ENCODE data around the gene MRTFA. TPM values are rescaled to one million over a fixed set of nuclear protein-coding genes. Genes with fewer than 3 reads are reported as not detected.

MRTFA gene
- total RNA-seq, 2 donors from 2014 or later, result 71.8 to 129 TPM

DNA sequence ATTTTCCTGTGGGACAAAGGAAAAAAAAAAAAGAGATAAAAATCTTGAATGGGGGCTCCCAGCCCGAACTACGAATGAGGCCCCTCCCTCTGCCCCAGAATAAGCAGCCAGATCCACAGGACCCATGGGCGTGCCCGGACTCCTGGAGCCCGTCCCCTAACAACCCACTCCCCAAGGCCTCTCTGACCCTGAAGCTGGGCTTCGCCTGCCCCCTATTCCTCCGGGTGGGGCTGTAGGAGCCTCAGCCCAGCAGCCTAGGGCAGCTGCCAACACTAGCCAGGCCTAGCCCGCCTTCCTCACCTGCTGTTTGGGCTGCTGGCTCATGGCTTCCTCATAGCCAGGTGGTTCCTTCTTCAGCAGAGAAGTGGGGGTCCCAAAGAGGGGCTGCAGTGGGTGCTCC is 219.5 kb downstream of the MRTFA start:
- Histone ChIP-seq H3K36me3 (peaks cover 59% of the 10 kb centered on the region), H3K4me1 (ENCODE audit: control insufficient read depth in 1 of 2, low read depth in 2 of 2) (peaks cover 0 to 5% of the 10 kb centered on the region in 2 donors), H3K9me3 (no peaks in the 10 kb centered on the region), H3K27ac (no peak overlapping the region), H3K27me3 (replicated peaks; ENCODE audit: insufficient read depth) (no peaks in the 10 kb centered on the region), H3K4me3 (no peak overlapping the region)
- DNase-seq (ENCODE audit: low spot score) (no peak), ATAC-seq (ENCODE audit: insufficient number of reproducible peaks, low FRiP score, low read depth) (no peak)
- TF ChIP-seq, protein P1, sequence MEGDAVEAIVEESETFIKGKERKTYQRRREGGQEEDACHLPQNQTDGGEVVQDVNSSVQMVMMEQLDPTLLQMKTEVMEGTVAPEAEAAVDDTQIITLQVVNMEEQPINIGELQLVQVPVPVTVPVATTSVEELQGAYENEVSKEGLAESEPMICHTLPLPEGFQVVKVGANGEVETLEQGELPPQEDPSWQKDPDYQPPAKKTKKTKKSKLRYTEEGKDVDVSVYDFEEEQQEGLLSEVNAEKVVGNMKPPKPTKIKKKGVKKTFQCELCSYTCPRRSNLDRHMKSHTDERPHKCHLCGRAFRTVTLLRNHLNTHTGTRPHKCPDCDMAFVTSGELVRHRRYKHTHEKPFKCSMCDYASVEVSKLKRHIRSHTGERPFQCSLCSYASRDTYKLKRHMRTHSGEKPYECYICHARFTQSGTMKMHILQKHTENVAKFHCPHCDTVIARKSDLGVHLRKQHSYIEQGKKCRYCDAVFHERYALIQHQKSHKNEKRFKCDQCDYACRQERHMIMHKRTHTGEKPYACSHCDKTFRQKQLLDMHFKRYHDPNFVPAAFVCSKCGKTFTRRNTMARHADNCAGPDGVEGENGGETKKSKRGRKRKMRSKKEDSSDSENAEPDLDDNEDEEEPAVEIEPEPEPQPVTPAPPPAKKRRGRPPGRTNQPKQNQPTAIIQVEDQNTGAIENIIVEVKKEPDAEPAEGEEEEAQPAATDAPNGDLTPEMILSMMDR (IDR thresholded peaks at IDR 0.05), result no peak

DNA sequence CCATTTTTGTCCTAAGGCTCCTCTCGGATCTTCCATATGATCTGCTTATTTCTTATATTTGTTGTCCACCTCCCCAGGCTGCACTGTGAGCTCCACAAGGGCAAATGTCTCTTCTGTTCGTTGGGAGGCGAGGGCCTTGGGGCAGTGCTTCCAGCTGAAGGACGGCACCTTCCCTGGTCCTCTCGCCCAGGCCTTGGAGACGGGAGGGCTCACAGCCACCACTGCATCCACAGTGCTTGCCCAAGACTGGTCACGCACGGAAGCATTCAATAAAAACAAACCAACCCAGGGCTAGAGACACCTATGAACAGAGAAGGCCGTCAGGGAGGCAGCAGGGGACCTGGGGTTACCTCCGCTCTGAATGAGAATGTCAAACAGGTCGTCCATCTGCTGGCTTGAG is 219.9 kb downstream of the MRTFA start:
- ATAC-seq (ENCODE audit: insufficient number of reproducible peaks, low FRiP score, low read depth), result no peak
- peaks cover 0 to 5% of the 10 kb centered on the region in 2 donors for H3K4me1 ChIP-seq (ENCODE audit: control insufficient read depth in 1 of 2, low read depth in 2 of 2)
- H3K36me3 ChIP-seq, result peaks cover 55% of the 10 kb centered on the region

DNA sequence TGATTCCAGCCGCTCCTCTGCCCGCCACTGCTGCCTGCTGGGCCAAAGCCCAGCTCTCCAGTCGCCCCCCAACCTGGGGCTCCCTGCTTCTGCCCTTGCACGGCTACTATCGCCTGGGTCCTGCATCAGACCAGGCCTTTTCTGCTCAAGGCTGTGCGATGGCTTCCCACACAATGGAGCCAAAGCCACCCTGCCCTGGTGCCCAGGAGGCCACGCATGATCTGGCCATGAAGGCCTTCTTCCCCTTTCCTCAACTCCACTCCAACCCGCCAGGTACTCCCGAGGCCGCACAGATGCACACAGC is 220.3 kb downstream of the MRTFA start:
- TF ChIP-seq, protein P1 (IDR thresholded peaks at IDR 0.05), result no peak
- H3K4me1 ChIP-seq (ENCODE audit: control insufficient read depth in 1 of 2, low read depth in 2 of 2), result peaks cover 0 to 5% of the 10 kb centered on the region in 2 donors
- no peak overlapping the region for H3K4me3 ChIP-seq
- DNase-seq (ENCODE audit: low spot score) (no peak), ATAC-seq (ENCODE audit: insufficient number of reproducible peaks, low FRiP score, low read depth) (no peak)
- H3K9me3 ChIP-seq, result no peaks in the 10 kb centered on the region
- no peaks in the 10 kb centered on the region for H3K27me3 ChIP-seq (replicated peaks; ENCODE audit: insufficient read depth)
- H3K36me3 ChIP-seq, result peaks cover 54% of the 10 kb centered on the region
- H3K27ac ChIP-seq, result peak overlapping the region in 1 of 2 donors; percentile 17

More for the DNA sequence above, 219.9 kb downstream of the MRTFA start:
- TF ChIP-seq, protein P1 (IDR thresholded peaks at IDR 0.05), result no peak
- no peak for DNase-seq (ENCODE audit: low spot score)
- no peaks in the 10 kb centered on the region for H3K27me3 ChIP-seq (replicated peaks; ENCODE audit: insufficient read depth)
- no peaks in the 10 kb centered on the region for H3K9me3 ChIP-seq
- H3K4me3 ChIP-seq, result no peak overlapping the region
- H3K27ac ChIP-seq, result no peak overlapping the region

DNA sequence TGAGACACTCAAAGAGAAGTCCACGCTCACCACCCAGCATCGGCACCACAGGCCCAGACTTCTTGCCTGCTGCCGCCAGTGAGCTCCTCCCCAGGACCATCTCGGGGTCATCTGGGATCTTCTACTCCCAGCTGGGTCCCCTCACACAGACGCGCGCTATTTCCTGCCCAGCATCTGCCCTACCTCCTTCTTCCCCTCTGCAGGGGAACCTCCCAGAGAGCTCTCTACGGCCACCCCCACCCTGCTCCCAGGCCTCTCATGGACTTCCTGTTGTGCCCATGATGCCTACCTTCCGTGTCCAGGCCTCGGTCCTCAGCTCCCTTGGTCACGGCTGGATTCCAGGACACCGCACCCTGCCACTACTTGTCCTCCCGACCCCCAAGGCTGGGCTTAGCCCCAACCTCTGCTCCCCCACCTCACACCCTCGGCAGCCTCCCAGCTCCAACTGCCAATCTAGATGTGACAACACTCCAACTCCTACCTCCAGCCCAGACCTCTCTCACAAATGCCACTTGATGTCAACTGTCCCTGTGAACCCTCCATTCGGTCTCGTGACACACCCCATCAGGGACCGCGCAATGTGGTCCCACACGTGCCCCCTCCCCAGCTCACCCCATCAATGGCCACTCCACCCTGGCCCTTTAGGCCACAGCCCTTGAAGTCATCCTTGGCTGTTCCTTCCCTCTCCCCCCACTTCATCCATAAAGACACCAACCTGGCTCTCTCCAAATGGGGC is 220.8 kb downstream of the MRTFA start:
- DNase-seq (ENCODE audit: low spot score) (no peak), ATAC-seq (ENCODE audit: insufficient number of reproducible peaks, low FRiP score, low read depth) (no peak)
- TF ChIP-seq, protein P1 (IDR thresholded peaks at IDR 0.05), result no peak
- H3K9me3 ChIP-seq, result no peaks in the 10 kb centered on the region
- no peak overlapping the region for H3K4me3 ChIP-seq
- no peaks in the 10 kb centered on the region for H3K27me3 ChIP-seq (replicated peaks; ENCODE audit: insufficient read depth)
- peaks cover 0 to 5% of the 10 kb centered on the region in 2 donors for H3K4me1 ChIP-seq (ENCODE audit: control insufficient read depth in 1 of 2, low read depth in 2 of 2)
- H3K27ac ChIP-seq, result peak overlapping the region in 1 of 2 donors; percentile 17
- H3K36me3 ChIP-seq, result peaks cover 54% of the 10 kb centered on the region

DNA sequence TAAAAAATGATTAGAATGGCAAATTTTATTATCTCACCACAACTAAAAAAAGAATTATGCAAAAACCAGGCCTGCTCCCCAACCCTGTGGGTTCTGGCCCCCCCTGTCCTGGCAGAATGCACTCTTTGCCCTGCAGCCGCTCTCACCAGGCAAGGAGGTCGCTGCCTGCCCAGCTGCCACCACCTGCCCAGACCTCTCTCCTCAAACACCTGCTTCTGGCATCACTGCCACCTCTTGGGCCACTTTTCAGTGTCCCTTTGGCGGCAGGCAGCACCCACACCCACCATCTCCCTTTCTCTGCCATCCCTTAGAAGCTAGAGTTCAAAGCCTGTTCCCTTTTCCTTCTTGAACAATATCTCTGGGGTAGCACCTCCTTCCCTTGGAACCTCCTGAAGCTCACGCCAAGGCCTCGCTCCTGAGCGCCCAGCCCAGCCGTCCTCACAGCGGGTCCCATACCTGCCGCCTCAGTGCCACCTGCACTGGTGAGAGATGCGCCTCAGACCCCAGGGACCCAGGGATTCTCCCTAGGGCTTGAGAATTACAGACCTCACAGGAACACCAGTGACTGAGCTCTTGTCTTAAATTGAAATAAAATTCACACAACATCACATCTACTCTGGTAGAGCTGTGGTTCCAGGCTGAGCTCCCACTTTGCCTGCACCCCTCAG is 221.5 kb downstream of the MRTFA start:
- DNase-seq (ENCODE audit: low spot score), result no peak
- H3K27ac ChIP-seq, result no peak overlapping the region

More for the DNA sequence above, 221.5 kb downstream of the MRTFA start:
- TF ChIP-seq, protein P1 (IDR thresholded peaks at IDR 0.05), result no peak
- no peak for ATAC-seq (ENCODE audit: insufficient number of reproducible peaks, low FRiP score, low read depth)
- Histone ChIP-seq H3K4me3 (no peak overlapping the region), H3K9me3 (no peaks in the 10 kb centered on the region), H3K4me1 (ENCODE audit: control insufficient read depth in 1 of 2, low read depth in 2 of 2) (peaks cover 0 to 5% of the 10 kb centered on the region in 2 donors), H3K27me3 (replicated peaks; ENCODE audit: insufficient read depth) (no peaks in the 10 kb centered on the region), H3K36me3 (peaks cover 48% of the 10 kb centered on the region)

Measured in thoracic aorta (tissue), 2 donors.